Measurements from ENCODE around the gene ADCK1.

GRCh38 chr14:77799863-77800730 lies at the start of gene ADCK1:
- TF ChIP-seq CTCF (IDR thresholded peaks at IDR 0.05) (peak in 1 of 3 experiments; percentile 24), POLR2A (IDR thresholded peaks at IDR 0.05) (peak in 1 of 2 donors; percentile 2), POLR2AphosphoS5 (IDR thresholded peaks at IDR 0.05; ENCODE audit: insufficient read depth in 1 of 2, low read depth in 1 of 2) (peak; percentile 55 to 63)

Data from vagina (tissue), 2 donors.